RWPE1 (cell line): Measurements from ENCODE around the gene WHRN.

Source experiments
- CTCF ChIA-PET: fragments of 350-600 bp; sonication (Branson Sonifier 250); formaldehyde crosslinking; extraction: SDS; loops from one replicate; lab custom pipeline; 2021; lab: Yijun Ruan, JAX
- POLR2A ChIA-PET: fragments of 400-600 bp; formaldehyde crosslinking; extraction: SDS; loops from one replicate; lab custom pipeline; 2020; ENCODE audit warnings: antibody characterized with exemption; ENCODE audit not compliant: low non-redundant PET; lab: Yijun Ruan, JAX
- DNase-seq: peaks from one replicate; pipeline ENCODE4 v3.0.0; 2012; ENCODE audit warnings: low spot score
- H3K27ac ChIP-seq: fragments of 450-650 bp; 2 replicates; pipeline ENCODE4 v1.5.1; 2017
- TF ChIP-seq, protein P1 (sequence below): fragments of 450-650 bp; conservative IDR thresholded peaks from 2 replicates; pipeline ENCODE4 v1.5.1; 2017; ENCODE audit warnings: low read depth, mild to moderate bottlenecking

Gene WHRN

DNA sequence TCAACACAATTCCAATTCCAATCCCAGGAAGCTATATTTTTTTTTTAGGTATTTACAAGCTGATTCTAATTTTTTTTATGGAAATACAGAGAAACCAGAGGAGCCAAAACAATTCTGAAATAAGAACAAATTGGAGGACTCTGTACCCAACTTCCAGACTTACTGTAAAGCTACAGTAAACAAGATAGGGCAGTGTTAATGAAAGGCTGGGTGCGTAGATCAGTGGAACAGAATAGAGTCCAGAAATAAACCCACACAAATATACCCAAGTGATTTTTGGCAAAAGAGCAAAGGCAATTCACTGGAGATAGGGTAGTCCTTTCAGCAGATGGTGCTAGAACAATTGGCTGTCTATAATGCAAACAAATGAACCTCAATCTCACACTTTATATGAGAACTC lies 50.6 kb downstream of the WHRN start:
- POLR2A ChIA-PET, result no interaction called here
- no peak overlapping the region for H3K27ac ChIP-seq
- TF ChIP-seq, protein P1, sequence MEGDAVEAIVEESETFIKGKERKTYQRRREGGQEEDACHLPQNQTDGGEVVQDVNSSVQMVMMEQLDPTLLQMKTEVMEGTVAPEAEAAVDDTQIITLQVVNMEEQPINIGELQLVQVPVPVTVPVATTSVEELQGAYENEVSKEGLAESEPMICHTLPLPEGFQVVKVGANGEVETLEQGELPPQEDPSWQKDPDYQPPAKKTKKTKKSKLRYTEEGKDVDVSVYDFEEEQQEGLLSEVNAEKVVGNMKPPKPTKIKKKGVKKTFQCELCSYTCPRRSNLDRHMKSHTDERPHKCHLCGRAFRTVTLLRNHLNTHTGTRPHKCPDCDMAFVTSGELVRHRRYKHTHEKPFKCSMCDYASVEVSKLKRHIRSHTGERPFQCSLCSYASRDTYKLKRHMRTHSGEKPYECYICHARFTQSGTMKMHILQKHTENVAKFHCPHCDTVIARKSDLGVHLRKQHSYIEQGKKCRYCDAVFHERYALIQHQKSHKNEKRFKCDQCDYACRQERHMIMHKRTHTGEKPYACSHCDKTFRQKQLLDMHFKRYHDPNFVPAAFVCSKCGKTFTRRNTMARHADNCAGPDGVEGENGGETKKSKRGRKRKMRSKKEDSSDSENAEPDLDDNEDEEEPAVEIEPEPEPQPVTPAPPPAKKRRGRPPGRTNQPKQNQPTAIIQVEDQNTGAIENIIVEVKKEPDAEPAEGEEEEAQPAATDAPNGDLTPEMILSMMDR, result no peak
- DNase-seq, result no peak
- CTCF ChIA-PET, result interaction anchor here (0.6 to 1.1 kb wide), 4 partner anchors 19 to 205 kb away, joined by 3 to 7 read pairs (median 3); no protein-coding TSS in a partner anchor

DNA sequence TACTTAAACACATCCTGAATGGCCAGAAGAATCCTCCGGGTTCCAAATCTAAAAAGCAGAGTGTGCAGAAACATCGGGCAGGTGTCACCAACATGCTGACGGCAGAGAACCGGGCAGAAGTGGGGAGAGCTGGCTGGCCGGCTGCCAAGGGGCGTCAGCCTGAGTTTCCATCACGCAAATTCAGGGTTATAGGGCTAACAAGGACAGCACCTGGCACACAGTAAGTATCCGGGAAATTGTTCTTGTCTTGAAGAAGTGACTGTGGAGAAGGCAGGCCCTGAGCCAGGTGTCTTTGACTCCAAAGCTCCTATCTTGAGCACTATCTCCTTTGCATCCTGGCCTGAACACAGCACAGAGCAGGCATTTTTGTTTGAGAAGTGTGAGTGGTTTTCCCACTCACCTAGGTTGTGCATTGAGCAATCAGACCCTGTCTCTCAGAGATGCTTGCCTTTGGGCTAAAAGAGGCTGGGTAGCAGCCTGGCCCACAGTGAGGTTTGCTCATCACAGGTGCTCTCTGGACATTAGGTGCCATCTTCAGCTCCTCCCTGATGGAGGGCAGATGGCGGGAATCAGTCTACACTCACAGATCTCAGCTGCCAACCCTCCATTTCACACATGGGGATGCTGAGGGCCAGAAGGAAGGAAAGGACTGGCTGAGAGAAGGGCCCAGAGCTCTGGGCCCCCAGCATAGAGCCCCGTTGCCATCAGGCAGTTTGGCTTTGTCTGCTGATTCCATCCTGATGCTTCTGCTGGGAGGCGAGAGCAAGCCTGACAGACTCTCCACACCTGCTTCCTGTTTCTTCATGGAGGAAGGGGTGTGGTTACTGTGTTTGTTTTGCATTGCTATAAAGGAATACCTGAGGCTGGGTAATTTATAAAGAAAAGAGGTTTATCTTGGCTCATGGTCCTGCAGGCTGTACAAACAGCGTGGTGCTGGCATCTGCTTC lies 52.8 kb downstream of the WHRN start:
- ChIA-PET CTCF (interaction anchor here (0.5 to 0.7 kb wide), 4 partner anchors 11 to 560 kb away, joined by 3 to 4 read pairs (median 3); no protein-coding TSS in a partner anchor), POLR2A (no interaction called here)
- no peak overlapping the region; the same call in 1 of the 2 replicates for H3K27ac ChIP-seq
- no peak for DNase-seq
- TF ChIP-seq, protein P1, result no peak

DNA sequence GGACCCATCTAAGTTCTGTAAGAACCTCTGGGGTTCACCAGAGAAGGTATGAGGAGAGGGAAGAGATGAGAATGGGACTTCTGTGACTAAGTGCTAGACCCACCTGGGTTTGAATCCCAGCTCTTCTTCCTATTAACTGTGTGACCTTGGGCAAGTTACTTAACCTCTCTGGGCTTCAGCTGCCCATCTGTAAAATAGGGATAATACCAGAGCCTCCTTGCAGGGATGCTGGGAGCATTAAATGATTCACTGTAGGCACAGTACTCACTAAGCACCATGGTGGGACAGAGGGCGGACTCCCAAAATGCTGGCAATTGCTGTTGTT lies 53.6 kb downstream of the WHRN start:
- H3K27ac ChIP-seq, result no peak overlapping the region
- CTCF ChIA-PET, result interaction anchor here (0.8 to 1.1 kb wide), 3 partner anchors 16 to 344 kb away, joined by 3 to 4 read pairs (median 3); no protein-coding TSS in a partner anchor
- TF ChIP-seq, protein P1, result no peak
- DNase-seq, result no peak
- POLR2A ChIA-PET, result no interaction called here

DNA sequence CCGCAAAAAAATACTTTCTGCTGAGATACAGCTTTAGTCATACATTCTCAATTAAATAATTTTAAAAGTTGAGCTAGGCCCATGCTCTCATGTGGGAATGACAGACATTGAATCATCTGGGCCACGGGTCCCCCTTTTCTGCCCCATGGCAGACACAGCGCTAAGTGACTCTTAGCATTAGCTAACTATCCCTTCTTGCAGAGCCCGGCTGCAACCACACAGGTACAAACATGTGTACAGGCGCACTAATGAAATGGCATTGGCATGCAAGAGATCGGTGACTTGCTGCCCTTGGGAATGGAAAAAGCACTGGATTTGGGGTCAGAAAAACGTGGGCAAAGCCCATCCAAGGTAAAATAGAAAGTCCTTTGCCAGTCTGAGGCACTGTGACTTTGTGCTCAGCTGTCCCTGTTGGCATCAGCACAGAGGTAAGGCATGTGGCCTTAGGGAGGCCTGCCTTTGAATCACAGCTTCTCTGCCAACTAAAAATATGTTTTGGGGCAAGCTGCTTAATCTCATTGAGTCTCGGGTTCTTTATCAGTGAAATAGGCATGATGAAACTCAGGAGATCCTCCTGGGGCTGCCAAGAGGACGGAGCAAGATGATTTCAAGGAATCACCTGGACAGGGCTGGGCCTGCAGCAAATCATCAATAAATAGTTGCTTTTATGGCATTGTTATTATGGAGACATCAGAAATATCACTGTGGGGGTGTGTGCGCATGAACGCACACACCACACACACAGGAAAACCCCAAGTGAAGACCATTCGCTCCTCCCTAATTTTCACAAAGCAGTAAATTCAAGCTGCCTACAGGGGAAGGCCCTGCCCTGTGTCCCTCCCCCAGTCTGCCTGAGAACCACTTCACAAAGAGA lies 54.2 kb downstream of the WHRN start:
- CTCF ChIA-PET, result interaction anchor here (0.8 to 1.1 kb wide), 3 partner anchors 16 to 343 kb away, joined by 3 to 4 read pairs (median 3); no protein-coding TSS in a partner anchor
- POLR2A ChIA-PET, result no interaction called here
- DNase-seq, result no peak
- H3K27ac ChIP-seq, result peak overlapping the region; percentile 13; the same call in 1 of the 2 replicates
- TF ChIP-seq, protein P1, result no peak

DNA sequence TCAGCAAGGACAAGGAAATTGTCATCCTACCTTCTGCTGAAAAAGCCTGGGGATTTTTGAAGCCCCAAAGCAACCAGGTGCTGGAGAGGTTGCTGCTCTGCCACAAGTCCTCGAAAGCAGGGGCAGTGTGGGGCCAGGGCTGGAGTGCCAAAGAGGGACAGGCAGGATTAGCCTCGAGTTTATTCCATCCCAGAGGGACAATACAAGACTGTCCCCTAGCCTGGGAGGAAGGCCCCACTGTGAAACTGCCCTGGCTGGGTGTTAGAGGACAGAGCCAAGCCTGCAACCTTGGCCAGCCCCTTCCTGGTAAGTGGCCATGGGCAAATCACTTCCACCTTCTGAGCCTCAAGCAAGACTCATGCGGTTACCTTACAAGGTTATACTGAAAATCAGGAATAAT lies 55.1 kb downstream of the WHRN start:
- DNase-seq, result no peak
- H3K27ac ChIP-seq, result no peak overlapping the region
- CTCF ChIA-PET, result interaction anchor here (1.8 kb wide), 1 partner anchor 203 kb away, joined by 7 read pairs; no protein-coding TSS in a partner anchor
- TF ChIP-seq, protein P1, result no peak
- POLR2A ChIA-PET, result no interaction called here

DNA sequence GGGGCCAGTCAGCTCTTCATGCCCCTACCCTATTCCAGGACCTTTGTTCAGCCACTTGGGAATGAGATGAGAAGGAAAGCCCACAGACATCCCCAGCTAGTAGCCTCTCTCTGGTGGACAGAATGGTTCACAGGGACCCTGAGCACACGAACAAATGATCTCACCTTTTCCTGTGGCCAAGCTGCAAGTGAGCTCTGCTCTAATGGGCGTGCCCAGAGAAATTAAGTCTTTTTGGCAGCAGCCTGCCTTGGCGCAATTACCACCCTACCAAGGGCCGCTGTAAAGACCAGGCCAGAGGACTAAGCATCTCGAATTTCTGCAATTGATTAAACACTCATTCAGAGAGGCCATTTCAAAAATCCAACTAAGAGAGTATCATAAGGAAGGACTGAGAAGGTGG lies 56.0 kb downstream of the WHRN start:
- ChIA-PET CTCF (interaction anchor here (1.8 kb wide), 1 partner anchor 204 kb away, joined by 7 read pairs; no protein-coding TSS in a partner anchor), POLR2A (interaction anchor here (0.6 kb wide), 1 partner anchor 26 kb away, joined by 3 read pairs; no protein-coding TSS in a partner anchor)
- DNase-seq, result no peak
- no peak overlapping the region for H3K27ac ChIP-seq
- TF ChIP-seq, protein P1, result no peak
